ENCODE measurements around the gene TMEM98.

The TMEM98 gene

DNA sequence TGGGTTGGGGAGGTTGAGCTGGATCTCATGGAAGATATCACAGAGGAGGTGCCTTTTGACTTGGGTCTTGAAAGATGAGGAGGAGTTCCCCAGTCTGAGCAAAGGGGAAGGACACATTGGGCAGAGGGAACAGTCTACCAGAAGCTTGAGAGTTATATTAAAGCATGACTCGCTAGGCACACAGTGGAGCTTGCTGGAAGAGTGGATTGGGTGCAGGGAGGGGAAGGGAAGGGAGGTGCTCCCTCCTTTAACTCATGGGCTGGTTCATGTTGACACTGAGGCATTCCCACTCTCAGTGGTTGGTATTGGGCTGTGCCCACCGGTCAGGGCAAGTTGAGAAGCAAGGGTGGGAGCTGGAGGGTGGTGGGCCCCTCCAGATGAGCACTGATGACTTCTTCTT is 5.9 kb downstream of the TMEM98 start:
- Histone ChIP-seq H3K9me3 (ENCODE audit: severe bottlenecking) (no peaks in the 10 kb centered on the region), H3K36me3 (peaks cover 49% of the 10 kb centered on the region), H3K4me3 (ENCODE audit: low read depth, low read length) (no peak overlapping the region), H3K27ac (no peak overlapping the region), H3K27me3 (ENCODE audit: insufficient read depth, low read depth, severe bottlenecking) (no peaks in the 10 kb centered on the region)
- DNase-seq, result no peak
- TF ChIP-seq, protein P1, sequence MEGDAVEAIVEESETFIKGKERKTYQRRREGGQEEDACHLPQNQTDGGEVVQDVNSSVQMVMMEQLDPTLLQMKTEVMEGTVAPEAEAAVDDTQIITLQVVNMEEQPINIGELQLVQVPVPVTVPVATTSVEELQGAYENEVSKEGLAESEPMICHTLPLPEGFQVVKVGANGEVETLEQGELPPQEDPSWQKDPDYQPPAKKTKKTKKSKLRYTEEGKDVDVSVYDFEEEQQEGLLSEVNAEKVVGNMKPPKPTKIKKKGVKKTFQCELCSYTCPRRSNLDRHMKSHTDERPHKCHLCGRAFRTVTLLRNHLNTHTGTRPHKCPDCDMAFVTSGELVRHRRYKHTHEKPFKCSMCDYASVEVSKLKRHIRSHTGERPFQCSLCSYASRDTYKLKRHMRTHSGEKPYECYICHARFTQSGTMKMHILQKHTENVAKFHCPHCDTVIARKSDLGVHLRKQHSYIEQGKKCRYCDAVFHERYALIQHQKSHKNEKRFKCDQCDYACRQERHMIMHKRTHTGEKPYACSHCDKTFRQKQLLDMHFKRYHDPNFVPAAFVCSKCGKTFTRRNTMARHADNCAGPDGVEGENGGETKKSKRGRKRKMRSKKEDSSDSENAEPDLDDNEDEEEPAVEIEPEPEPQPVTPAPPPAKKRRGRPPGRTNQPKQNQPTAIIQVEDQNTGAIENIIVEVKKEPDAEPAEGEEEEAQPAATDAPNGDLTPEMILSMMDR (IDR thresholded peaks at IDR 0.05; ENCODE audit: low read depth, low read length), result no peak

DNA sequence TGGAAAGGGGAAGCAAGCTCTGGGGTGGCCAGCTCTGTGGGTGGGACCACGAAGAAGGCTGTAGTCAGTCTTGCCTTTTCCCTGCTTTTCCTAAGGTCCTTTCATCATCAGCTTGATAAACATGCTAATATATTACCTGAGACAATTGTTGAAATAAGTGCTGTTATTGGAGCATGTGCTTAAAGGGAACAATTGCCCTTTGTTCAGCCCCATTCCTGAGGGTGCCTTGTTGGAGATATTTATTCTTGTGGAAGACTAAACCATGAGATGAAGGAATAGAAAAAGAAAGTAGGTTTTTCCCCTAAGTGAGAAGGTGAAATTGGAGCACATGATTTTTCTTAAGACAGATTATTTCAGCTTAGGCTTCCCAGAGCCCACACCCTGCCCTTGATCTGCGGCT is 7.8 kb downstream of the TMEM98 start:
- Histone ChIP-seq H3K27ac (no peak overlapping the region), H3K36me3 (peaks cover 57% of the 10 kb centered on the region), H3K9me3 (ENCODE audit: severe bottlenecking) (no peaks in the 10 kb centered on the region), H3K4me3 (ENCODE audit: low read depth, low read length) (no peak overlapping the region), H3K27me3 (ENCODE audit: insufficient read depth, low read depth, severe bottlenecking) (no peaks in the 10 kb centered on the region)
- TF ChIP-seq, protein P1 (IDR thresholded peaks at IDR 0.05; ENCODE audit: low read depth, low read length), result no peak
- DNase-seq, result no peak

DNA sequence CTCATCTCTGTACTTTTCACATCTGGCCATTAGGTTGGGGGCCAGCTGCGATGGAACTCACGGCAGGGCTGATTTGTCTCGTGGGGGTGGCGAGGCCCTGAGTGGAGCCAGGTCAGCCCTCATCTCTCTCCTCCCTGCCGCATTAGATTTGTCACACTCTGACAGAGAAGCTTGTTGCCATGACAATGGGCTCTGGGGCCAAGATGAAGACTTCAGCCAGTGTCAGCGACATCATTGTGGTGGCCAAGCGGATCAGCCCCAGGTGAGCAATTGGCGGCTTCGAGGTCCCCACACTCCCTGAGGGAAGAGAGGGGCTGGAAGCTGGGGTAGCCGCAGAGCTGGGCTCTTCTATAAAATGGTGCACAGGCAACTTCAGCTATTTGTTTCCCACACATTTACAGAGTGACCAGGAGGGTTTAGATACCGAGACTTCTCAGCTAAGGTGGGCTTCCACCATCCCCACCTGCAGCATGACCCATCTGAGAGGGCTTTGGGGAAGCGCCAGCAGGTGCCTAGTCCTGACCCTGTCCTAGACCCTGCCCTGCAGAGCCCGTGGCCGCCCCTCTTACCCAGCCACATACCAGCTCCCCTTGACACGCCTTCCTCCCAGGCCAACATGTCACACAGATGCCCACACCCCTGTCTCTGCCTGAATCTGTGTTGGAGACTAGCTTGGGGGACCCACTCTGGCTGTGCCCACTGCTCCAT is 8.4 kb downstream of the TMEM98 start:
- Histone ChIP-seq H3K9me3 (ENCODE audit: severe bottlenecking) (no peaks in the 10 kb centered on the region), H3K27me3 (ENCODE audit: insufficient read depth, low read depth, severe bottlenecking) (no peaks in the 10 kb centered on the region), H3K36me3 (peaks cover 64% of the 10 kb centered on the region), H3K27ac (no peak overlapping the region), H3K4me3 (ENCODE audit: low read depth, low read length) (no peak overlapping the region)
- no peak for DNase-seq
- TF ChIP-seq, protein P1 (IDR thresholded peaks at IDR 0.05; ENCODE audit: low read depth, low read length), result no peak

DNA sequence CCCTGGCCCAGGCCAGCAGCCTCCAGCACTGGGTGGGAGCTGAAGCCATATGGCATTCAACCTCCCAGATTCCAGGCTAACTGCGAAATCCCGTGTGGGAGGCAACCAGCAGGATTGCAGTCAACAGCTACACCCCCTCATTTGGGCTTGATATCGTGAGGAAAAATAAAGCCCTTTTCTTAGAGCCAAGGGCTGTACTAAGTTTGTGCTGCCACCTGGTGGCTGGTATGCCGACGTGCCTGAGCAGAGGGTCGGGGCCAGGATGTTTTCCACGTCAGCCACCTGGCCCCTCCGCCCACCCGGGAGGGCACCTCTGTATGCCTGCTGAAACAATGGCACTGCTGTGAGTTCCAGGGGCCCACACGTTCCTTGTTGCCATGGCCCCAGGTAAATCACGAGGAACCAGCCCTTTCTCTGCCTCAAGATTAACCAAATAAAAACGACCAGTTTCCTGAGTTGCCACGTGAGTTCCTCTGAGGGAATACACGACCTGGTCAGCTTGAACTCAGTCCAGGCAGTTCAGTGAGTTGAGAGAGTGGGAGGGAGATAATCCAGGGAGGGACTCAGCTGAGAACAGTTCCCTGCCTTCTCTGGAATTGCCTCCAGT is 9.0 kb downstream of the TMEM98 start:
- DNase-seq, result peak; percentile 70
- TF ChIP-seq, protein P1 (IDR thresholded peaks at IDR 0.05; ENCODE audit: low read depth, low read length), result peak; percentile 80

DNA sequence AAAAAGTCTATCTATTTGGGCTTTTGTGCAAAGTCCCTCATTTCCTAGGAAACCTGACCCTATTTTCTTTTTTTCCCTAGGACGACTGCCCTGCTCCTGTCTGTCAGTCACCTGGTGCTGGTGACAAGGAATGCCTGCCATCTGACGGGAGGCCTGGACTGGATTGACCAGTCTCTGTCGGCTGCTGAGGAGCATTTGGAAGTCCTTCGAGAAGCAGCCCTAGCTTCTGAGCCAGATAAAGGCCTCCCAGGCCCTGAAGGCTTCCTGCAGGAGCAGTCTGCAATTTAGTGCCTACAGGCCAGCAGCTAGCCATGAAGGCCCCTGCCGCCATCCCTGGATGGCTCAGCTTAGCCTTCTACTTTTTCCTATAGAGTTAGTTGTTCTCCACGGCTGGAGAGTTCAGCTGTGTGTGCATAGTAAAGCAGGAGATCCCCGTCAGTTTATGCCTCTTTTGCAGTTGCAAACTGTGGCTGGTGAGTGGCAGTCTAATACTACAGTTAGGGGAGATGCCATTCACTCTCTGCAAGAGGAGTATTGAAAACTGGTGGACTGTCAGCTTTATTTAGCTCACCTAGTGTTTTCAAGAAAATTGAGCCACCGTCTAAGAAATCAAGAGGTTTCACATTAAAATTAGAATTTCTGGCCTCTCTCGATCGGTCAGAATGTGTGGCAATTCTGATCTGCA is 12.9 kb downstream of the TMEM98 start:
- Histone ChIP-seq H3K4me3 (ENCODE audit: low read depth, low read length) (no peak overlapping the region), H3K36me3 (peaks cover 46% of the 10 kb centered on the region), H3K27me3 (ENCODE audit: insufficient read depth, low read depth, severe bottlenecking) (no peaks in the 10 kb centered on the region), H3K9me3 (ENCODE audit: severe bottlenecking) (no peaks in the 10 kb centered on the region), H3K27ac (no peak overlapping the region)
- DNase-seq, result no peak
- TF ChIP-seq, protein P1 (IDR thresholded peaks at IDR 0.05; ENCODE audit: low read depth, low read length), result no peak

More for the DNA sequence above, 9.0 kb downstream of the TMEM98 start:
- Histone ChIP-seq H3K36me3 (peaks cover 68% of the 10 kb centered on the region), H3K27me3 (ENCODE audit: insufficient read depth, low read depth, severe bottlenecking) (no peaks in the 10 kb centered on the region), H3K4me3 (ENCODE audit: low read depth, low read length) (no peak overlapping the region), H3K9me3 (ENCODE audit: severe bottlenecking) (no peaks in the 10 kb centered on the region), H3K27ac (no peak overlapping the region)

All from WERI-Rb-1 (cell line).